PC-3 (cell line): ENCODE measurements around the gene ZP1. TPM values are rescaled to one million over a fixed set of nuclear protein-coding genes. Genes with fewer than 3 reads are reported as not detected.

ENCODE experiments used
- ATAC-seq: fragments of 200-7000 bp; cut with Tn5 transposase; 2 replicates; pipeline ENCODE4 v1.9.1; 2020; ENCODE audit warnings: mild to moderate bottlenecking, moderate library complexity
- BruUV-seq: library from RNA; stranded (reverse); fragments of 400-500 nt; replicated peaks from 2 replicates; lab custom pipeline; 2021; lab: Mats Ljungman, UMichigan
- CTCF ChIA-PET: fragments of 300-600 bp; sonication (Branson Sonifier 250); formaldehyde crosslinking; loops from one replicate; lab custom pipeline; 2022; ENCODE audit warnings: antibody characterized with exemption; lab: Charles Lee
- POLR2A ChIA-PET: fragments of 300-600 bp; sonication (Branson Sonifier 250); formaldehyde crosslinking; loops from one replicate; lab custom pipeline; 2022; ENCODE audit warnings: antibody characterized with exemption; ENCODE audit not compliant: unreplicated experiment; lab: Charles Lee
- DNase-seq: peaks from one replicate; pipeline ENCODE4 v3.0.0-alpha.2; 2015
- H2AFZ ChIP-seq: fragments of 300-600 bp; sonication (generic); 2 replicates; pipeline ENCODE4 v1.6.0; 2016; ENCODE audit warnings: antibody characterized with exemption, low read length
- H3F3A ChIP-seq: fragments of 300-600 bp; sonication (generic); one replicate; pipeline ENCODE4 v1.6.0; 2017; ENCODE audit warnings: antibody characterized with exemption, low read length, control low read depth, mild to moderate bottlenecking; ENCODE audit not compliant: unreplicated experiment
- H3K27ac ChIP-seq: fragments of 300-600 bp; sonication (generic); 2 replicates; pipeline ENCODE4 v1.5.1; 2016; ENCODE audit warnings: mild to moderate bottlenecking, low read length
- H3K27me3 ChIP-seq: fragments of 300-600 bp; sonication (generic); 2 replicates; pipeline ENCODE4 v1.6.1; 2016; ENCODE audit warnings: low read length, mixed read lengths
- H3K36me3 ChIP-seq: fragments of 300-600 bp; sonication (generic); 2 replicates; pipeline ENCODE4 v1.6.1; 2016; ENCODE audit warnings: low read depth, mixed run types, low read length, mixed read lengths
- H3K4me1 ChIP-seq: fragments of 300-600 bp; sonication (generic); 2 replicates; pipeline ENCODE4 v1.5.1; 2016; ENCODE audit warnings: low read length; ENCODE audit not compliant: insufficient read depth
- H3K4me2 ChIP-seq: fragments of 300-600 bp; sonication (generic); 2 replicates; pipeline ENCODE4 v1.6.0; 2016; ENCODE audit warnings: low read length
- H3K4me3 ChIP-seq: fragments of 300-600 bp; sonication (generic); 2 replicates; pipeline ENCODE4 v1.5.1; 2016; ENCODE audit warnings: mild to moderate bottlenecking, low read length, mixed read lengths
- H3K79me2 ChIP-seq: fragments of 300-600 bp; sonication (generic); 2 replicates; pipeline ENCODE4 v1.6.1; 2017; ENCODE audit warnings: low read length, mixed read lengths
- H3K9ac ChIP-seq: fragments of 300-600 bp; sonication (generic); 2 replicates; pipeline ENCODE4 v1.6.0; 2016; ENCODE audit warnings: mild to moderate bottlenecking, low read length
- H3K9me2 ChIP-seq: fragments of 300-600 bp; sonication (generic); replicated peaks from 2 replicates; pipeline ENCODE4 v1.6.1; 2016; ENCODE audit warnings: mixed run types, low read length, mixed read lengths
- H3K9me3 ChIP-seq: fragments of 300-600 bp; sonication (generic); 2 replicates; pipeline ENCODE4 v1.6.1; 2016; ENCODE audit warnings: low read length, mixed read lengths
- H4K20me1 ChIP-seq: fragments of 300-600 bp; sonication (generic); 2 replicates; pipeline ENCODE4 v1.6.1; 2016; ENCODE audit warnings: low read length, mixed read lengths
- CTCF ChIP-seq: fragments of 300-600 bp; sonication (generic); conservative IDR thresholded peaks from 2 replicates; pipeline ENCODE4 v1.5.1; 2017; ENCODE audit warnings: antibody characterized with exemption, low read depth, mild to moderate bottlenecking, low read length
- EZH2 ChIP-seq: fragments of 300-600 bp; sonication (generic); IDR thresholded peaks from one replicate; pipeline ENCODE4 v1.6.1; 2017; ENCODE audit warnings: antibody characterized with exemption, mild to moderate bottlenecking, low read length; ENCODE audit not compliant: unreplicated experiment
- EZH2phosphoT487 ChIP-seq: fragments of 300-600 bp; sonication (generic); IDR thresholded peaks from 2 replicates; pipeline ENCODE4 v1.6.1; 2018; ENCODE audit warnings: mild to moderate bottlenecking, antibody characterized with exemption, low read length, borderline replicate concordance
- intact Hi-C: fragments of 100-400 bp; cut with micrococcal nuclease; formaldehyde crosslinking; loops from 2 replicates; pipeline ENCODE4 v1.9.0; 2023
- total RNA-seq: library from RNA; depleted of rRNA; stranded (reverse); fragments of >200 nt; gene quantifications from 2 replicates; pipeline ENCODE4 v1.2.3, GENCODE V29; 2014

ZP1 gene
- total RNA-seq, 1 experiment from 2014 or later = not detected

- no peak for ATAC-seq
- no TSS peak for BruUV-seq
Measured at GRCh38 chr11:60852982-60853950, 14.1 kb upstream of the ZP1 start.

GRCh38 chr11:60854140-60854846, 13.0 kb upstream of the ZP1 start:
- Histone ChIP-seq H3F3A (no peaks in the 10 kb centered on the region), H2AFZ (no peak overlapping the region), H3K9me2 (no peaks in the 10 kb centered on the region), H3K9ac (no peak overlapping the region), H3K4me3 (no peak overlapping the region), H3K9me3 (no peaks in the 10 kb centered on the region), H3K27ac (no peak overlapping the region), H3K79me2 (no peaks in the 10 kb centered on the region), H3K4me1 (peaks cover 8% of the 10 kb centered on the region), H3K27me3 (no peaks in the 10 kb centered on the region), H3K4me2 (no peak overlapping the region), H3K36me3 (peaks cover 21% of the 10 kb centered on the region; the same call in 1 of the 2 replicates), H4K20me1 (no peaks in the 10 kb centered on the region)
- ATAC-seq (no peak), DNase-seq (no peak)
- POLR2A ChIA-PET = no interaction called here
- intact Hi-C loops = no loop called here
- CTCF ChIA-PET = no interaction called here
- no peak for TF ChIP-seq CTCF
- no peak for TF ChIP-seq EZH2
- no peak for TF ChIP-seq EZH2phosphoT487
- BruUV-seq = no TSS peak

More at GRCh38 chr11:60852982-60853950, 14.1 kb upstream of the ZP1 start:
- Histone ChIP-seq H3K79me2 (no peaks in the 10 kb centered on the region), H3K9me2 (no peaks in the 10 kb centered on the region), H3K4me1 (peaks cover 8% of the 10 kb centered on the region), H3K4me3 (no peak overlapping the region), H2AFZ (no peak overlapping the region), H4K20me1 (no peaks in the 10 kb centered on the region), H3K36me3 (peaks cover 25% of the 10 kb centered on the region; the same call in 1 of the 2 replicates), H3K9ac (no peak overlapping the region), H3K27ac (no peak overlapping the region), H3K27me3 (no peaks in the 10 kb centered on the region), H3K9me3 (no peaks in the 10 kb centered on the region), H3F3A (no peaks in the 10 kb centered on the region), H3K4me2 (no peak overlapping the region)
- TF ChIP-seq CTCF (no peak), EZH2phosphoT487 (no peak), EZH2 (no peak)
- no peak for DNase-seq
- ChIA-PET CTCF (no interaction called here), POLR2A (no interaction called here)
- intact Hi-C loops = no loop called here
